Spleen (tissue), 7 donors: Measurements from ENCODE around the gene CTDP1.

Source experiments
- CTCF ChIP-seq, 11 experiments: fragments of 200-600 bp in 7 of 11; fragments of 450-650 bp in 4 of 11; sonication (generic) in 4 of 11; IDR thresholded peaks in 8 of 11; conservative IDR thresholded peaks in 3 of 11; 1 replicate in 7 of 11; 2 replicates in 4 of 11; pipeline versions ENCODE4 v1.4.0 to v1.8.0; 2016 to 2021; ENCODE audit warnings: antibody characterized with exemption in 11 of 11, inconsistent platforms in 4 of 11, mild to moderate bottlenecking in 1 of 11
- POLR2A ChIP-seq, 3 donors: fragments of 450-650 bp; IDR thresholded peaks; one replicate each; pipeline ENCODE4 v1.5.1; 2017; ENCODE audit warnings: antibody characterized with exemption in 3 of 3, mild to moderate bottlenecking in 1 of 3
- POLR2AphosphoS5 ChIP-seq, 3 donors: sonication (generic); formaldehyde crosslinking; IDR thresholded peaks; one replicate each; pipeline ENCODE4 v1.5.1; 2017; ENCODE audit warnings: antibody characterized with exemption in 3 of 3
- donor health status: DM: no; HTN: no; CAD: no; lungs with moderate emphysema.
- donor health status: DM: no; HTN: no; CAD: no.
- donor health status: DM: no; HTN: no; CAD: no.

GRCh38 chr18:79692056-79692455 lies 12.5 kb downstream of the CTDP1 start:
- TF ChIP-seq CTCF (IDR thresholded peaks at IDR 0.05 in 8 of 11, conservative IDR thresholded peaks at IDR 0.05 in 3 of 11), result no peak
- no peak for TF ChIP-seq POLR2A (IDR thresholded peaks at IDR 0.05)
- no peak for TF ChIP-seq POLR2AphosphoS5 (IDR thresholded peaks at IDR 0.05)
